ENCODE measurements around the gene NLGN1. TPM values are rescaled to one million over a fixed set of nuclear protein-coding genes. Genes with fewer than 3 reads are reported as not detected.
"Not testable (repeated sequence)": the region's sequence is repeated elsewhere in the genome, so short reads cannot be mapped to it uniquely, and the experiment has no call there.

Gene NLGN1
- total RNA-seq, 1 donor from 2014 or later = 6.5 TPM

DNA sequence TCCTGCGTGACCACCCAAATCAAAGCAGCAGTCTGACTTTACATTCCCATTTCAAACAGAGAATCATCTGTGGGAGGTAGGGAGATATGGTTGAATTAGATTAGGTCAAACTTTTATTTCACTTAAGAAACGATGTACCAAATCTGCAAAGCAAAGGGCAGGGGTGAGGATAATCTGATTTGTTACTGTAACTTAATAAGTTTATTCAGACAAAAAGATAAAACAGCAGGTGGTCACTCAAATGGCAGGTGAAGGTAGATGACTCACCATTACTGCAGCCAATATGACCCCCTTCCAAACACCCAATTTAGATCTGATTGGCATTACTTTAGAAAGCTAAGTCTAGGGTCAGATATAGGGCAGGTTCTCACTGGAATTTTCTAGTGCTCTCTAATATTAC is 810.6 kb downstream of the NLGN1 start:
- DNase-seq (ENCODE audit: low spot score) = no peak

DNA sequence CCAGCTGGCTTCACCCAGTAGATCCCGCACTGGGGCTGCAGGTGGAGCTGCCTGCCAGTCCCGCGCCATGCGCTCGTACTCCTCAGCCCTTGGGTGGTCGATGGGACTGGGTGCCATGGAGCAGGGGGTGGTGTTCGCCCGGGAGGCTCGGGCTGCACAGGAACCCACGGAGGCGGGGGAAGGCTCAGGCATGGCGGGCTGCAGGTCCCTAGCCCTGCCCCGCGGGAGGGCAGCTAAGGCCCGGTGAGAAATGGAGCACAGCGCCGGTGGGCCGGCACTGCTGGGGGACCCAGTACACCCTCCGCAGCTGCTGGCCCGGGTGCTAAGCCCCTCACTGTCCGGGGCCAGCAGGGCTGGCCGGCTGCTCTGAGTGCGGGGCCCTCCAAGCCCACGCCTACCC is 814.4 kb downstream of the NLGN1 start:
- DNase-seq (ENCODE audit: low spot score) = not testable (repeated sequence)

DNA sequence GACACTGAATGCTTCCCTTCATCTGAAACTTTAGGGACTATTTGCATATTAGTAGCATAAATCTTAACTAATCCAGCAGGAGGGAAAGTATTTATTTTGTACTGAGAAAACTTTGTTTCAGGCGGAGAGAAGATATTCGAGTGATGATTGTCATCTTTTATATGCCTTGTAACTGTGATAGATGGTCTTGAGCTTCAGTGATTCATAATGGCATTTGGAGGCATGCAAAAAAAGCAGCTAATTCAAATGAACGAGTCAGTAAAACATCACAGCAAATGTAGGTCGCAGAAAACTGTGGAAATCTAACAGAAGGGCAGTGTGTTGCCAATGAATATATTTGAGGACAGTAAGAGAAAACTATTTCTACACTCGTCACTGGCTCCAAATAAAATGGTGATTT is 817.9 kb downstream of the NLGN1 start:
- DNase-seq (ENCODE audit: low spot score) = no peak

DNA sequence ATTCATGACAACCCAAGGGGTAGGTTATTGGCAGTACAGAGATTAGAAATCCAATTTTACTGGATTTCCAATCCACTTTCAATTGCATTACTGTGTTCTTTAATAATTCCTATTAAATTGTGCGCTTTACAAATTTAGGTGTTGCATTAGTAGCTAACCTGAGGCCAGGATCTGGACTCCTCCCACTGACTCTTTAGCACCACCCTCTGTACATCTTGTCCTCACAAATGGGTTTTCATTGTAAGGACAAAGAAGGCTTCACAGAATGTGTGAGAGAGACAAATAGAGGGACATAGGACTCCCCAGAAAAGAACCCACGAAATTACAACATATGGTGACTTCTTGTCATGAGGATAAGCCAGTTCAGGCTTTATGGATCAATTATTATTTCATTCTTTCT is 818.5 kb downstream of the NLGN1 start:
- no peak for DNase-seq (ENCODE audit: low spot score)

DNA sequence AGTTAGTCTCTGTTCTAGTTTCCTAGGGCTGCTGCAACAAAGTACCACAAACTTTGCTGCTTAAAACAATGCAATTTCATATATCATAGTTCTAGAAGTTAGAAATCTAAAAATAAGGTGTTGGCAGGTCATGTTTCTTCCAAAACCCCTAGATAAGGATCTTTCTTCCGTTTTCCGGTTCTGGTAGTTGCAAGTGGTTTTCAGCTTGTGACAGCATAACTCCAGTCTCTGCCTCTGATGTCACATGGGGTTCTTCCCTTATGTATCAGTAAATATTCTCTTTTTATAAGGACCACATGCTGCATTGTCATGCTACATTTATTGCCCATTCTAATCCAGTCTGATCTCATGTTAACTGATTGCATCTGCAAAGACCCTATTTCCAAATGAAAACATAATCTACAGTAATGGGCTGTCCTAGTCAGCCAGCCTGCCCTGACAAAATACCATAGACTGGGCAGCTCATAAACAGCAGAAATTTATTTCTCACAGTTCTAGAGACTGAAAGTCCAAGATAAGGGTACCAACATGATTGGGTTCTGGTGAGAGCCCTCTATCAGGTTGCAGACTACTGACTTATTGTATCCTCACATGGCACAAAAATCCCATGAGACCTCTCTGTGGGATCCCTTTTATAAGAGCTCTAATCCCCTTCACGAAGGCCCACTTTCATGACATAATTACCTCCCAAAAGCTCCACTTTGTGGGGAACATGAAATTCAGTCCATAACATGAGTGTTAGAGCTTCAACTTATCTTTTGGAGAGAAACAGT is 819.6 kb downstream of the NLGN1 start:
- no peak for DNase-seq (ENCODE audit: low spot score)

DNA sequence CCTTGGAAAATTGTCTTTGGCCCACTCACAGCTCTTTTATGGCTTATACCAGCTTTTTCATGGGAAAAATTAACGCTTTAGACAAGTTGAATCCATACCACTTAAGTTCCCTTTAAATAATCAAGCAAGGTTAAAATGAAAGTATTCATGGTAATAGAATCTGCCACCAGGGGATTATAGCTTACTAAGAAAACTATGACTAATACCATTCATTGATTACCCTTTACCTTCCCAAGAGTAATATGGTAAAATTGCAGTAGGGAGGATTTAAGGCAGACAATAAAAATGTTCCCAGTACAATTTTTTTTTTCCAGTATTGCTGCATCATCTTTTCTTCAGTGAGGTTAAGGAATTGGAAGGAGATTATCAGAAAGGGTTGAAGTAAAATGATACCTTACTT is 820.5 kb downstream of the NLGN1 start:
- DNase-seq (ENCODE audit: low spot score) = no peak

DNA sequence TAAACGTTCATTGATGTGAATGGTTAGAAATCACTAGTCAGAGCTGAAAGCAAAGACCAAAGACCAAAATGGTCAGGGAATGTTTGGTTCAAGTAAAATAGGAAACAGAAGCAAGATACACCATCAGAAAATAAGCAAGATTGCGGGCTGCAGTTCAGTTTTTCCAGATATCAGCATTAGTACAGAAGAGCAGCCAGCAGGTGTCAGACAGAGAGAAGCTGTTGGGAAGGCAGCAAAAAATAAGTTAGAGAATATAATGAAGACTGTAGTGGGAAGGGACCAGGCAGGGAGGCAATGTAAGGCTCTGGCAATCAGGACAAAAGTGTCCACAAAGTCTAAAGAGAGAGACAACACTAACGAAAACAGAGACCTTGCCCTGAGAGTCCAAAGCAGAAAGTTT is 822.2 kb downstream of the NLGN1 start:
- no peak for DNase-seq (ENCODE audit: low spot score)

DNA sequence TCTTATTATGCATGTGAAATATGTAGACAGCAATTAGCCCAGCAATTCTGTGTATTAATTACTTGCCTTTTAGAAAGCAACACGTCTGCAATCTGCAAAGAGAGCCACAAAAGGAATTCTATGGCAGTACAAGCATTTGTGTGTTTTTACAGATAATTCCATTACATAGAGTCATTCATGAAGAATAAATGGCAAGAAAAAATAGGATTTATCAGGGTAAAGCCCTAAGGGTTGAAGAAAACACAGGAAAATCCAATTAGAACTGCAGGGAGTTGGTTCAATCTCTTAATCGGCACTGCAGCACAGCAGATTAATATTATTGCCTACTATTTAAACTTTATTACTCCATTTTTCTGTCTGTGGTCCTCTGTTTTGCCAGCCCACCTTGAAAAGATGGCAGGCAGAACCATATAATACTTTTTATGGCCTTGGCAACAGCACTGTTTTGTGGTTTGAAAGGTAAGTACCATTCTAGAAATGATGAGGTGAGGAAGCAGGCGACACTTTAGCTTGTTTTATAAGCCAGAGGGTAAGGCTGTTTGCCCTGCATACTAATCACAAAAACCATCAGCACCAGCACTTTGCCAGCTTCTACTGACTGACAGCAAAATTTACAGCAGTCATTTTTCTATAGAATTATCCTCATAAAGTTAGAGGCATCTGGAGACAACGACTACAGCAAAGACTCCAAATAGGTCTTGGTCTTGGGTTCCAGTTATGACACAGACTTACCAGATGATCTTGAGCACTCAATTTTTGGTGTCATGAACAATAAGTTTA is 823.4 kb downstream of the NLGN1 start:
- no peak for DNase-seq (ENCODE audit: low spot score)

DNA sequence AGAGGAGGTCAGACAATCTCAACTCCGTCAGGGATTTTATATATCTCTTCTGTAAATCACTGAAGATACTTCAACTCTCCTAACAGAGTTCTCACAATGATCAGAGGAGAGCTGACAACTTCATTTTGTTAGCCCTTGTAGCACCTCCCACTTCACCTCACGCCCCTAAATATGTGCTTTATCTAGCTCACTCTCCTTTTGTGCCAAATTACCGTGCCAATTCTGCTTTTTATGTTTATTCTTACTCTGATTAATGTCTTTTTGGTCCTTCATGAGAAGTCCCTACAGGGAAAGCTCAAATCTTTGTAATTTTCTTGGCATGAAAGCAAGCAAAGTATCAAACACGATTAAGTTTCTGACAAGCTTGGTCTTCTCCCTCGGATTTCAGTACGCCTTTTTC is 825.5 kb downstream of the NLGN1 start:
- no peak for DNase-seq (ENCODE audit: low spot score)

DNA sequence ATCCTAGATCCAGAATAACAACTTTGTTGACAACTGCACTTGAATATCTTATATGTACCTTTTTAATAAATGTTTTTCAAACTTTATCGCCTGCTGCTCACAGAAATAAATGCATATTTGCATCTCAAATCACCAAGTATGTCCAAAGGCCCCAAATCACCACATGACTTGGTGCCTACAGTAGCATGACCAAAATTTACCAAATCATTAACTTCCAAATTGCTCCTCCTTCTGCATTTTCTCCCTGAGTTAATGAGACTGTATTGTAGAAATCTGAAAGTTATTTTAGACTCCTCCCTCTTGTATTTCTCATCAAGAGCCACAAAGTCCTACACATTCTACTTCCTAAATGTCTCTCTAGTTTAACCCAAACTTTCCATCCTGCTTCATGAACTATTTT is 826.1 kb downstream of the NLGN1 start:
- no peak for DNase-seq (ENCODE audit: low spot score)

DNA sequence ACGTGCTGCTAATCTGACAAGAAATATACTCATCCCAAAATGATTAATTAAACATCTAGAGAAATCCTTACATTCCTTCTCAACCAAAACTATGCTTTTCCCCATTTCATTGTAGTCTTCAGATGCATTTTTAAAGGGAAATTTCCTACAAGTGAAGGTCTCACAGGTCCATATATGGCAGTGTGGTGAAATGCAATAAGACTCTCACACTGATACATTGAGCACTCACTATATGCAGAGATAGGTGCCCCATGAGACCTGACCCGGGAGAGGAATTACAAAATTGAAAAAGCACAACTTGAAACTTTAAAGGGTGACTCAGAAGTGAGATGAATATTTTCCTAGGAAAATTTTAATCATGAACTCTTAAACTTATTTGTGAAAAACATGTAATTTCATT is 832.4 kb downstream of the NLGN1 start:
- no peak for DNase-seq (ENCODE audit: low spot score)

DNA sequence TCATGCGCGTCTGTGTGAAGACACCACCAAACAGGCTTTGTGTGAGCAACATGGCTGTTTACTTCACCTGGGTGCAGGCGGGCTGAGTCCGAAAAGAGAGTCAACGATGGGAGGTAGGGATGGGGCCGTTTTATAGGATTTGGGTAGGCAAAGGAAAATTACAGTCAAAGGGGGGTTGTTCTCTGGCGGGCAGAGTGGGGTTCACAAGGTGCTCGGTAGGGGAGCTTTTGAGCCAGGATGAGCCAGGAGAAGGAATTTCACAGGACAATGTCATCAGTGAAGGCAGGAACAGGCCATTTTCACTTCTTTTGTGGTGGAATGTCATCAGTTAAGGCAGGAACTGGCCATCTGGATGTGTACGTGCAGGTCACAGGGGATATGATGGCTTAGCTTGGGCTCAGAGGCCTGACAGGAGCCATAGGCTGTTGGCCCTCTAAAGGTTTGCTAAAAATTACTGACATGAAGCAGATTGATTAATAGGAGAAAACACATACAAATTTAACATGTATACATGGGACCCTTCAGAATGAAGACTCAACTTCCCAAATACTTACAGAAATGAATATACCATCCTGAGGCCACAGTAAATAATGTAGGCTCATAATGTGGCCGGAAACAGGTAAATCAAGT is 834.6 kb downstream of the NLGN1 start:
- DNase-seq (ENCODE audit: low spot score) = not testable (repeated sequence)

DNA sequence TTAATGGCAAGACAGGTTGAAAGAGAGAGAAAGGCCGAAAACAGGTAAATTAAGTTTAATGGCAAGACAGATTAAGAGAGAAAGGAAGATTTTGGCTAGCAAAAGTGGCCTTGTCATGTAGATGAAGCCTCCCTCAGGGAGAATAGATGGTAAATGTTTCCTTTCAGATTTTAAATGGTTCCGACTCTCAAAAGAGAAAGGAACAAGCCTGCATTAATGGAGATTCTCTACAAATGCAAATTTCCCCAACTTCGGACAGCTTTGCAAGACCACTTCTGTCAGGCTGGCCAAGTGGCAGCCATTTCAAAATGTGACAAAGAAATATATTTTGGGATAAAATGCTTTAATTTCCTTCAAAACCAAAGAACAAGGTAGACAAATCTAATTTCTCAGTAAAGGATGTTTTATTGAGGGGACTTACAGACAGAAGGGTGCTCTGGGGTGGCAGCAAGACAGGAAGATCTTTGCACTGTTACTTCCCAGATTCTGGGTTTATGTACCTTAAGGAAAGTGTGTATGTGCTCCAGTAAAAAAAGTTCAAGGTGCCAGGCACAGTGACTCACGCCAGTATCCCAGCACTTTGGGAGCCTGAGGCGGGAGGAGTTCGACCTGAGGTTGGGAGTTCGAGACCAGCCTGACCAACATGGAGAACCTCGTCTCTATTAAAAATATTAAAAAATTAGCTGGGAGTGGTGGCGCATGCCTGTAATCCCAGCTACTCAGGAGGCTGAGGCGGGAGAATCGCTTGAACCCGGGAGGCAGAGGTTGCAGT is 835.3 kb downstream of the NLGN1 start:
- DNase-seq (ENCODE audit: low spot score) = no peak

DNA sequence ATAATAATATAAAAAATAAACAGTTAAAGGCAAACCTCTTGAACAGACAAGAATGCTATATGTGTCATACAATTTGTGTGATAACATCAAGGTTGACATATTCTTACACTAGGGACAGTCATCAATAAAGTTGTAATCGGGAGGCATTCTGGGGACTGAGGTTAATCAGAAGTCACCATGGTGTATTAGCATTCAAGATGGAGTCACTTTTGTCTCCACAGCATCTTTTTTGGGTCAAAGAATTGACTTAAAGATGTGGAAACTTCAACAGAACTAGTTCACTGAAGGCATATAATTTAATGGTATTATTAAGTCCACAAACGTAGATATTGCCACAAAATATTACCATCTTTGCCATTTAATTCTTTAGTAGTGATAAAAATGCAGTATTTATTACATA is 836.0 kb downstream of the NLGN1 start:
- DNase-seq (ENCODE audit: low spot score) = no peak

DNA sequence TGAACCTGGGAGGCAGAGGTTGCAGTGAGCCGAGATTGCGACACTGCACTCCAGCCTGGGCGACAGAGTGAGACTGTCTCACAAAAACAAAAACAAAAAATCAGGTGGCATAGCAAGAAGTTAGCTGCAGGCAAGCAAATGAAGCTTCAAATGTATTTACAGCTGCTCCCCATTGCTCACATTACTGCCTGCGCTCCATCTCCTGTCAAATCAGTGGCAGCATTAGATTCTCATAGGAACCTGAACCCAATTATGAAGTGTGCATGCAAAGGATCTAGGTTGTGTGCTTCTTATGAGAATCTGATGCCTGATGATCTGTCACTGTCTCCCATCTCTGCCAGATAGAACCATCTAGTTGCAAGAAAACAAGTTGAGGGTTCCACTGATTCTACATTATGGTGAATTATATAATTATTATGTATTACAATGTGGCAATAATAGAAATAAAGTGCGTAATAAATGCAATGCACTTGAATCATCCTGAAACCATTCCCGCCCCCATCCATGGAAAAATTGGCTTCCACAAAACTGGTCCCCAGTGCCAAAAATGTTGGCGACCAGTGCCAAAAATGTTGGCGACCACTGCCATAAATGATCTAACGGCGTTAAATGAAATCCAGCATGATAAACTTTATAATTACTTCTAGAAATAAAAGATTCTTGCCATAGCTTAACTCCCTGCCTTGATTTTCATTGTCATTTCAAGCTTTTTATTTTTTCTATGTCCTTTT is 844.9 kb downstream of the NLGN1 start:
- no peak for DNase-seq (ENCODE audit: low spot score)

DNA sequence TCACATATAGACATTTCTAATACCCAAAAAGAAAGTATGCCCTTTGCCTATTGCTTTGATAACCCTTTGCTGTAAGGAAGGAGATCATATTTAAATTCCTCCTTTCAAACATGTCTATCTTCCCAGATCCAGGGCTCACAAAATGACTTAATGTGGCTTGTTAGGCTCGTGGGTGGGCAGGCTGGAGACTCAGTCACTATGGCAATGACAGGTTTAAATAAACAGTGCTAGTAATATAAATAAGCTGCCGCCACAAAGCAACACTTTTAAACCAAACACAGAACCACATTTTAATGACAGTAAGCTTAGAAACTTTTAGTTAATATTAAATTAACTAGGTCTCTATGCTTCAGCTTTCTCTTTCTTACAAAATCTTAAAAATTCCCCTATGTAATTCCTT is 845.6 kb downstream of the NLGN1 start:
- no peak for DNase-seq (ENCODE audit: low spot score)

DNA sequence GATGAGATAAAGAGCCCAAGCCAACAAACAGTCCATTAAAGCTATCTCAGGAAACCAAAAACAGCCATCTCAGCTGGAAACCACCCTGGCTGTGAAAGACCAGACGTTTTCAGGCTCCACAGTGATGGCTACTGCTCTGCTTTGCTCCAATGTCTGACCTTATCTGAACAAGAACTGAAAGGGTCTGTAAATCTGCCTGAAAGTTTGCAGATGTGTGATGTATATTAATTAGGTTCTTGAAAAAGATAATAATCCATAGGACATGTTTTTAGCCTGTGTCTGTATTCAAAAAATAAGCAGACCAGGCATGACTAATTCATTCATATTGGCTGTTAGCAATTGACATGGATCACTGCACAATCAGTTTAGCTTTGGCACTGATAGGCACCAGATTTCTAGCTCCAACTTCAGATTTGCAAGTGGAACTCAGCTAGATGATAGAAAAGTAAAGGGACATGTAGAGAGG is 850.2 kb downstream of the NLGN1 start:
- DNase-seq (ENCODE audit: low spot score) = no peak

DNA sequence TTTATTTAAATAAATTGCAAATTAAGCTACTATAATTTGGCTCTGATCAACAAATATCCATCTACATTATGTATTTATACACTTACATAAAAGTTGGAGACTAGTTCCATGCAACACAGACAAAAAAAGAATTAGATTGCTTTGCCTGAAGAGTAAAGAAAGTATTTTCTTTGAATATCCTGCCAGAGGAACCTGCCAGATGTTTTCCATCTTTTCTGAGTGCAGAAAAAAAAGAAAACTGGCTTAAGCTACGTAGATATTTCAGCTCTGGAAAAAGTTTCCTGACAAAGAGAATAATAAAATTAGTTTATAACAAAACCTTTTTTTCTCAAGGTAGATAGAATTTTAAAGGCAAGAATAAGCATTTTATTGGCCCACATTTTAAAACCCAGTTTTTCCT is 854.1 kb downstream of the NLGN1 start:
- no peak for DNase-seq (ENCODE audit: low spot score)

DNA sequence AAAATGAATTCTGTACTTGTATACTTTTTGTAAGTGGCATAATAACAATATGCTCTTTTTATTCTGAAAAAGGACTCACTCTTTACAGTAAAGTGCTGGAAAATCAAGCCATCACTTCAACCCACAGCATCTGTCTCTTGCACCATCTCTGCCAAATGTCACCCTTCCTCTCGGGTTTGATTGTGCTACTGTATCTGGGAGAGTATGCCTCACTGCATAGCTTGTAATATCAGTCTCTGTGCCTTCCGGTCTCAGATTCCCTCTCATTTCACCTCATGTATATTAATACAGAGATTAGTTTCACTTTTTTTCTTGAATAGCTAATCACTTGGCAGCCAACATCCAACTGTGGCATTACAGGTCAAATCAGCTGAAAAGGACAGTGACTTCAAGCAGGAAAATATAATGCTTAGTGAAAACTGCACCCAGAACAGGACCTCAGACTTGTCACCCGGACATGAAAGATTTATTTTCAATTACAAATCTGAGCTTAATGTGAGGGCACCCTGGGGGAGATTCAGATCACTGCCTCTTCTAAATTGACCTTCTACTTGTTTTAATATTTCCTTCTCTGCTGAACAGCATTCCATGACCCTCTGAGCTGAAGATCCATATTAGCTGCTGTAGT is 855.8 kb downstream of the NLGN1 start:
- no peak for DNase-seq (ENCODE audit: low spot score)

DNA sequence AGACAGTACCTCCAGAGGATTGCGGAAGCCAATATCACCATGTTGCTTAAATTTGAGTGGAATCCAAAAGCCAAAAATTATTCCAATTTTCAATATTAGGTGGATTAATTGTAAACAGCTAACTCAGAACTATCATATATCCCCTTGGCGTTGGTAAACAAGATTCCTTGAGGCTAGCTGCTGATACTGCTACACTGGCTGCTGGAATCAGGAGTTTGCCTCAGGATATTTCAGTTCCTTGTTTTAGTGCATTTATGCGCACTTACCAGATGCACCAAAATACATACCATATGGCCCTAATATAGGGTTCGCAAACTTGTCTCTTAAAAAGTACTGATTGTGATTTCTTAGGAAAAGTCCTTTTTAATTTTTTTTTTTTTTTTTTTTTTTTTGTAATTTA is 856.4 kb downstream of the NLGN1 start:
- DNase-seq (ENCODE audit: low spot score) = no peak

Measured in mesenteric fat pad (tissue), 1 donor.